Forelimb muscle (tissue), 1 donor: ENCODE data around the gene PPM1K. TPM values are rescaled to one million over a fixed set of nuclear protein-coding genes. Genes with fewer than 3 reads are reported as not detected.

ENCODE experiments used
- DNase-seq: peaks from one replicate; pipeline ENCODE4 v3.0.0-alpha.2; 2013; ENCODE audit warnings: low read depth
- polyA plus RNA-seq: library from polyadenylated mRNA; unstranded; fragments of 120-200 nt; gene quantifications from one replicate; pipeline ENCODE4 v1.2.1, GENCODE V29; 2013; ENCODE audit not compliant: insufficient read length

The PPM1K gene
- polyA plus RNA-seq, 1 donor, result 19.8 TPM

DNA sequence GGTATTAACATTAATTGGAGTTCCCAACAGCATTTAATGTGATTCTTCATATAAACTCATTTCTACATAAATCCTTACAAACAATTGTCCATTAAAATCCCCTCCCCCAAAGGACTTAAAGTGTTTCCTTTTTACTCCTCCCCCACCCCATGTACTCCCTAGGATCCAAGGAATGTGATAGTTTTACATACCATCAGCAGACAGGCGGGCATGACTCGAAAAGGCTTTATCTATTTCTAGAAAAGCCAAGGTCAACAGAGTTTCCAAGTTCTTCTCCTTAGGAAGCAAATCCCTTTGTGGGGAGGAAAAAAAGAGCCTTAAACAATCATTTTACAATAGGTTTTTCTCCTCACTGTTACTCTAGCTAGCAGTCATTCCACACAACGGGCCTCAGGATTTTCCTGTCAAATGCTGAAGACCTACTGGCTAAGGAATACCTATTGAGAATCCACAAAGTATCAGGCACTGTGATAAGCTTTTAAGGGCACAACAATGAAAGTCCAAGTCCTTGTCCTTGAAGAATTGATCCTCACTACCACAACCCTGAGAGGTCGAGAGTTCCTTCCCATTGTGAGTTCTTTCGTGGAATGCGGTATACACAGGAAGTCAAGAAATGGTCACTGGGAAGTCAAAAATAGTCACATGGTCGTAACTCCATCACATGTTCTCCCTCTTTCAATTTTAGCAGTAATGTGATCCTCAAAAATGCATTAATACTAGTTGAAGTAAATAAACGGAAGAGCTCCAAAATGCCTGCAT is 7.2 kb downstream of the PPM1K start:
- DNase-seq, result no peak

- DNase-seq, result no peak
These were observed 8.3 kb downstream of the PPM1K start for GRCh38 chr4:88275949-88276515.

- DNase-seq, result no peak
These were observed 8.8 kb downstream of the PPM1K start for GRCh38 chr4:88275516-88275915.

GRCh38 chr4:88268913-88269312 is 15.4 kb downstream of the PPM1K start:
- no peak for DNase-seq

DNA sequence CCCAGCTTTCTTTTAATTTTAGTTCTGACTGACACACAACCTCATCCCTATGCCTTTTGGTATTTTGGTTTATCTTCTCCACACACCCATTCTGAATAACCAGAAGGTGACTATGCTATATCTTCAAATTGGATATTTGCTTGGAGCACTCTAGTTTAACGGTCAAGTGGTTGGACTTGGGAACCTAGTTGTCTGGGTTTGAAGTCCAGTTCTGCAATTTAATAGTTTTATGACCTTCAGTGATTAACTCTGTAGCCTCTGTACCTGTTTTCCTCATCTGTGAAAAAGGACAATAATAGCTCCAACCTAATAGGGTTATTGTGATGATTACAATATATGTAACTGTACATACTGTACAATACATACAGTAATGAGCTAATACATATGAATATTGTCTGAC is 20.0 kb downstream of the PPM1K start:
- no peak for DNase-seq

DNA sequence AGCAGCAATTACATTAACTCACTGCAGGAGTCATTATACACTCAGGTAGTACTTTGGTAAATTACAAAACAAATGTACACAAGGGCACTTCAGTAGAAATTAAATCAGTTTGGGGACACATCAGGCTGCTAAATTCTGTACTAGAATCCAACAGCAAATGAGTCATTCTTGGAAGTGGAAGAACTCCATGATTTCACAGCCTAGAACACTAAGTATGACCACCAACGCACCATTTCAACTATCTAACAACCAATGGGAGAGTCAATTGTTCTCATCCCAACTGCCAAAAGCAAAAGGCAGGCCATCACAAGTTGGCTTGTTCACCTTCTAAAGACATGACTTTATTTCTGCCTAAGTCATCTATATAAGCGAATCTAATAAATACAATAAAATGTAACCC is 26.6 kb downstream of the PPM1K start:
- no peak for DNase-seq

DNA sequence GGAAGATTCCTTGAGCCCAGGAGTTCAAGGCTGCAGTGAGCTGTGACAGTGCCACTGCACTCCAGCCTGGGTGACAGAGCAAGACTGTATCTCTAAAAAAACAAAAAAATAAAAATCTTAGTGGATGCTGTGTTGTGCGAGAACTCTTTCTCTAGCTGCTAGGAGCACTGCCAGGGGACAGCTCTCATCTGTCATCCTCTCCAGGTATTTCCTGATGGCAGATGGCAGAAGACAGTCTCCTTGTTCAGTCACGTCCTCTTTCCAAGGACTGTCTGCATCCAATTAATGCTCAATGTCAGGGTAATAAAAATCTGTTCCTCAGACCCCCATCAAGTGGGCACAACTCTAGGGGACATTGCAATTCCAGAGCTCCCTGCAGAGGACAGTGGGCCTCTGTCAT is 29.2 kb downstream of the PPM1K start:
- DNase-seq, result no peak

- no peak for DNase-seq
These were observed 32.4 kb downstream of the PPM1K start for GRCh38 chr4:88251924-88252323.

GRCh38 chr4:88247148-88247547 is 37.2 kb downstream of the PPM1K start:
- no peak for DNase-seq

DNA sequence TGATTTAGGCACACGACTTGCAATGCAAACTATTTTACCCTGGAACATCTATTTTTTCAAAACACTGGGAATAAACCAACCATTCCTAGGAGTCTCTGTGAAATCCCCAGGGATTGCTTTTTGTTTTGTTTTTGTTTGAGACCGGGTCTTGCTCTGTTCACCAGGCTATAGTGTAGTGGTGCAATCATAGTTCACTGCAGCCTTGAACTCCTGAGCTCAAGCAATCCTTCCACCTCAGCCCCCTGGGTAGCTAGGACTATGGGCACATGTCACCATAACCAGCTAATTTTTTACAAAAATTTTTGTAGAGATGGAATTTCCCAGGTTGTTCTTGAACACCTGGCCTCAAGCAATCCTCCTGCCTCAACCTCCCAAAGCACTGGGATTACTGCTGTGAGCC is 37.8 kb downstream of the PPM1K start:
- DNase-seq, result no peak

DNA sequence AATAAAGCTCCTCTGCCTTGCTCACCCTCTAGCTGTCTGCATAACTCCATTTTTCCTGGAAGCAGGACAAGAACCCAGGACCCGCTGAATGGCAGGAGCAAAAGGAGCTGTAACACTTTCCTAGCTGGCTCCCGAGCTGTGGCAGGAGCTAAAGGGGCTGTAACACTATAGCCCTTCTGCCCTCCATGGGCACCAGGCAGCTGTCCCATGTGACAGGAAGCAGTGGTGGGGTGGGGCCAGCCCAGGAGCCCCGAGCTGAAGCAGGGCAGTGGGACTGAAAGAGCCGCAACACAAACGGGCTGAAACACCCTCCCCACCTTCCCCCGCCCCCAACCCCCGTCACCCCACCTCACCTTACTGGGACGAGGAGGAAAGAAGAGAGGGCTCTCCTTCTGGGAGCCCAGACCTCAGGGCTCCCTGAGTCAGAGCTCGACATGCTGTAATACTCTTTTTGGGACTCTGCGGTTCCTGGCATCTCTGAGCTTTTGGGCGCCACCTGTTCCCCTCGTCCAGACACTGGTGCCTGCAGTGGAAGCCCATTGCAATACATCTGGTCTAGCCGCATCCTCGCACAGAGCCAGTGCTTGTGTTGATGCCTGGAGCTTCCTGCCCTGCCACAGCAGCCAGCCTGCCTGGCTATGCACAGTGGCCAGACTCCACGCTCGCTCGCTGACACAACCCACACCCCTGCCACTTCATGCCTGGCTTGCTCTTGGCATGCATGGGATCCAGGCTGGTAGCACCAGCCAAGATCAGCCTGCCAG is 39.4 kb downstream of the PPM1K start:
- DNase-seq, result no peak

DNA sequence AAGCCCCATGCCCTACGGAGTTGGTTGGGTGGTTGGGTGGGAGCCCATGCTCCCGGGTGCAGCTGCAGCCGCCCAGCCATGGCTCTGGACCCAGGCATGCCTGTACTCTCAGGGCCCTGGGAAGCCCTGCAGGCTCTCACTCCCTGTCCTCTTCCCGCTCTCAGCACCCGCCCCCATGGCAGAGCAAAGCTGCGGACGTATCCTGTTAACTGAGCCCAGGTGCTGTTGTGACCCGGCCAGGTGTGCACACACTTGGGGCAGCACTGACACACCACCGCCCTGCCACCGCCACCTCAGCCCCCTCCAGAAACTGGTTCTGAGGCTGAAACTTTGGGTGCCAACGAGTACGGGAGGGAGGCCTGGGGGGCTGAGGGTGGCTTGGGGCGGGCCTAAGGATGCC is 40.3 kb downstream of the PPM1K start:
- no peak for DNase-seq

DNA sequence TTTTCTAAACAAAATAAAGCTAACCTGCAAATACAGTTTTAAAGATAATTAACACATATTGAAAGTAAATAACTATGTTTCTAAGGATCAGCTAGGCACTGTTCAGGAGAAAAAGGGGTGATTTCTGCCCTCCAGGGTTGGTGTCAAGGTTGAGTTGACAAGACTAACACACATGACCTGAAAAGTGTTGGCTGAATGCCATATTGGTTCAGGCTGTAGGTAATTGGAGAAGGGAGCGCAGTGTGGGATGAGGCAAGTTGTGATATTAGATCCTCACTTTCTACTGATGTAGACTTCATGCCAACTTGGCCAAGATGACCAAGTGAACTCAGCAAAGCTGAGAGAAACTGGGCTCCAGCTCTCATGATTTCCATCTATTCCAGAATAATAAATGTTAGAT is 42.2 kb downstream of the PPM1K start:
- no peak for DNase-seq

- DNase-seq, result no peak
These were observed 44.1 kb downstream of the PPM1K start for GRCh38 chr4:88240297-88240714.

GRCh38 chr4:88230969-88231771 is 53.2 kb downstream of the PPM1K start:
- DNase-seq, result peak; percentile 34

- DNase-seq, result no peak
These were observed 53.9 kb downstream of the PPM1K start for GRCh38 chr4:88230461-88230891.

- DNase-seq, result no peak
These were observed 56.6 kb downstream of the PPM1K start for GRCh38 chr4:88227734-88228133.

DNA sequence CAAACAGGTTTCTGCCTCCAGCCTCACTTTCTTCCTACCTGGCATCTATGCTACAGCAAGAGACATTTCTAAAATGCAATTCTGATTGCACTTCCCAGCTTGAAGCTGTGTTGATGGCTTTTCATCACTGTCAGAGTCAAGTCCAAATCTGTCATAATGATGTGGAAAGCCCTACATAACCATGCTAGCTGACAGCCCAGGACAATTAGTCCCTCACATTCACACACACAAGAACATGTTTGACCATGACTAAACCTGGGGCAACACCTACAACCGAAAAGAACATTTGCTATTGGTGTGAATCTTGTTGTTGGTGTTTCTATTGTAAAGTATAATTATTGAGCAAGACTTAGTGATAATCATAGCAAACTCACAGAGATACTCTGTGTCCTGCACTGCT is 58.2 kb downstream of the PPM1K start:
- DNase-seq, result no peak

GRCh38 chr4:88225232-88226105 is 58.9 kb downstream of the PPM1K start:
- no peak for DNase-seq

DNA sequence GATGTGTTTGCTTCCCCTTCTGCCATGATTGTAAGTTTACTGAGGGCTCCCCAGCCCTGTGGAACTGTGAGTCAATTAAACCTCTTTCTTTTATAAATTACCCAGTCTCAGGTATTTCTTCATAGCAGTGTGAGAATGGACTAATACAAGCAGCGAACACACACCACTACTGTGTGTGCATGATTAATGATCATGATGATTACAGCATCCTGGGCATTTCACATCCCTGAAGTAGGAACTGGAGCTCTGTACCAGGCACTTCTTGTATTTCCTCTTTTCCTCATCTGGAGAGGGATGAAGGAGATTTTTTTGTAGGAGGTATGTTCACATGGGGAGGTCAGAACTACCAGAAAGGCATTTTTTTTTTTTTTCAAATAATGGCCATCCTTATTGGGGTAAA is 60.8 kb downstream of the PPM1K start:
- no peak for DNase-seq

- DNase-seq, result peak; percentile 49
These were observed 65.3 kb downstream of the PPM1K start for GRCh38 chr4:88219099-88219498.
